ENCODE data around the gene OR52W1. TPM values are rescaled to one million over a fixed set of nuclear protein-coding genes. Genes with fewer than 3 reads are reported as not detected.

OR52W1 gene
- polyA plus RNA-seq, 1 of the 3 experiments (the other 2 are of a cell fraction): not detected

DNA sequence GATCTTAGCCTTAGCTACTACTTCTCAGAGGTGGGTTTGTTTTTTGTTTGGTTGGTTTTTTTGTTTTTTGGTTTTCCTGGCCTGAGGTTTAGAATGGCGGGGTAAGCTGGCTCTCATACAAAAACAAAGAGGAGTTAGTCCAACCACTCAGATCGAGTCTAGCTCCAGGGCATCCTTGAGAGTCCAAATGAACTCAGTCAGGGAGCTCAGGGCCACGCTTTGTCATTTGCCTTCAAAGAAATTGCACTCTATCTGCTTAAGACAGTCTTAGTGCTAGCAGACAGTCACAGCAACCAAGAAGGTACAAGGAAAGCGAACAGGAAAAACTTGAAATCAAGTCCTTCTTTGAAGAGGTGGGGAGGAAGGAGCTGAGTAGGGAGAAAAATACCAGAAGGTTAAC is 17.5 kb downstream of the OR52W1 start:
- ChIA-PET CTCF (interaction anchor here (0.7 to 1.0 kb wide), 2 partner anchors 12 to 163 kb away, joined by 3 read pairs; no protein-coding TSS in a partner anchor), POLR2A (interaction anchor here (0.6 kb wide), 1 partner anchor 198 kb away, joined by 3 read pairs; no protein-coding TSS in a partner anchor)
- Histone ChIP-seq H3K4me1 (ENCODE audit: control insufficient read depth in 1 of 2, insufficient read depth in 2 of 2, low read depth in 1 of 2, low read length in 1 of 2) (no peaks in the 10 kb centered on the region), H3K9ac (no peak overlapping the region), H3K27ac (ENCODE audit: low read depth in 2 of 2, low read length in 1 of 2) (no peak overlapping the region), H3K9me3 (no peaks in the 10 kb centered on the region), H3K4me2 (no peak overlapping the region), H3K36me3 (replicated peaks in 1 of 2; ENCODE audit: control insufficient read depth in 1 of 2, insufficient read depth in 2 of 2, low read length in 1 of 2) (peaks cover 32 to 82% of the 10 kb centered on the region in 2 experiments), H3F3A (replicated peaks; ENCODE audit: insufficient read depth) (no peaks in the 10 kb centered on the region), H3K4me3 (ENCODE audit: low read depth in 2 of 2, low read length in 1 of 2) (no peak overlapping the region), H3K79me2 (ENCODE audit: insufficient read depth) (no peaks in the 10 kb centered on the region), H3K9me2 (no peaks in the 10 kb centered on the region), H3K27me3 (ENCODE audit: insufficient read depth) (no peaks in the 10 kb centered on the region), H2AFZ (ENCODE audit: low read depth) (no peak overlapping the region), H4K20me1 (ENCODE audit: insufficient read depth) (peaks cover 4% of the 10 kb centered on the region; the same call in 1 of the 2 replicates)
- TF ChIP-seq MXI1 (IDR thresholded peaks at IDR 0.05; ENCODE audit: low read depth, low read length): no peak
- TF ChIP-seq RAD21 (IDR thresholded peaks at IDR 0.05; ENCODE audit: low read length): no peak
- TF ChIP-seq, protein P1, sequence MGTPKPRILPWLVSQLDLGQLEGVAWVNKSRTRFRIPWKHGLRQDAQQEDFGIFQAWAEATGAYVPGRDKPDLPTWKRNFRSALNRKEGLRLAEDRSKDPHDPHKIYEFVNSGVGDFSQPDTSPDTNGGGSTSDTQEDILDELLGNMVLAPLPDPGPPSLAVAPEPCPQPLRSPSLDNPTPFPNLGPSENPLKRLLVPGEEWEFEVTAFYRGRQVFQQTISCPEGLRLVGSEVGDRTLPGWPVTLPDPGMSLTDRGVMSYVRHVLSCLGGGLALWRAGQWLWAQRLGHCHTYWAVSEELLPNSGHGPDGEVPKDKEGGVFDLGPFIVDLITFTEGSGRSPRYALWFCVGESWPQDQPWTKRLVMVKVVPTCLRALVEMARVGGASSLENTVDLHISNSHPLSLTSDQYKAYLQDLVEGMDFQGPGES (IDR thresholded peaks at IDR 0.05; ENCODE audit: low read depth, low read length): no peak
- TF ChIP-seq GATA2 (CRISPR knock-in tag; IDR thresholded peaks at IDR 0.05): no peak
- TF ChIP-seq TCF12 (IDR thresholded peaks at IDR 0.05): no peak
- no peak for TF ChIP-seq JUND (IDR thresholded peaks at IDR 0.05)
- TF ChIP-seq, protein P2, sequence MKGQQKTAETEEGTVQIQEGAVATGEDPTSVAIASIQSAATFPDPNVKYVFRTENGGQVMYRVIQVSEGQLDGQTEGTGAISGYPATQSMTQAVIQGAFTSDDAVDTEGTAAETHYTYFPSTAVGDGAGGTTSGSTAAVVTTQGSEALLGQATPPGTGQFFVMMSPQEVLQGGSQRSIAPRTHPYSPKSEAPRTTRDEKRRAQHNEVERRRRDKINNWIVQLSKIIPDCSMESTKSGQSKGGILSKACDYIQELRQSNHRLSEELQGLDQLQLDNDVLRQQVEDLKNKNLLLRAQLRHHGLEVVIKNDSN (IDR thresholded peaks at IDR 0.05; ENCODE audit: borderline replicate concordance, low read depth): no peak
- TF ChIP-seq, protein P3, sequence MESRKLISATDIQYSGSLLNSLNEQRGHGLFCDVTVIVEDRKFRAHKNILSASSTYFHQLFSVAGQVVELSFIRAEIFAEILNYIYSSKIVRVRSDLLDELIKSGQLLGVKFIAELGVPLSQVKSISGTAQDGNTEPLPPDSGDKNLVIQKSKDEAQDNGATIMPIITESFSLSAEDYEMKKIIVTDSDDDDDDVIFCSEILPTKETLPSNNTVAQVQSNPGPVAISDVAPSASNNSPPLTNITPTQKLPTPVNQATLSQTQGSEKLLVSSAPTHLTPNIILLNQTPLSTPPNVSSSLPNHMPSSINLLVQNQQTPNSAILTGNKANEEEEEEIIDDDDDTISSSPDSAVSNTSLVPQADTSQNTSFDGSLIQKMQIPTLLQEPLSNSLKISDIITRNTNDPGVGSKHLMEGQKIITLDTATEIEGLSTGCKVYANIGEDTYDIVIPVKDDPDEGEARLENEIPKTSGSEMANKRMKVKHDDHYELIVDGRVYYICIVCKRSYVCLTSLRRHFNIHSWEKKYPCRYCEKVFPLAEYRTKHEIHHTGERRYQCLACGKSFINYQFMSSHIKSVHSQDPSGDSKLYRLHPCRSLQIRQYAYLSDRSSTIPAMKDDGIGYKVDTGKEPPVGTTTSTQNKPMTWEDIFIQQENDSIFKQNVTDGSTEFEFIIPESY (IDR thresholded peaks at IDR 0.05; ENCODE audit: borderline replicate concordance, low read depth): no peak
- no peak for TF ChIP-seq TAF1 (IDR thresholded peaks at IDR 0.05; ENCODE audit: borderline replicate concordance, low read depth, low read length)
- no peak for DNase-seq
- 91% methylated on average over 4 of the region's 4 CpGs for WGBS (ENCODE audit: low lambda C conversion rate)

DNA sequence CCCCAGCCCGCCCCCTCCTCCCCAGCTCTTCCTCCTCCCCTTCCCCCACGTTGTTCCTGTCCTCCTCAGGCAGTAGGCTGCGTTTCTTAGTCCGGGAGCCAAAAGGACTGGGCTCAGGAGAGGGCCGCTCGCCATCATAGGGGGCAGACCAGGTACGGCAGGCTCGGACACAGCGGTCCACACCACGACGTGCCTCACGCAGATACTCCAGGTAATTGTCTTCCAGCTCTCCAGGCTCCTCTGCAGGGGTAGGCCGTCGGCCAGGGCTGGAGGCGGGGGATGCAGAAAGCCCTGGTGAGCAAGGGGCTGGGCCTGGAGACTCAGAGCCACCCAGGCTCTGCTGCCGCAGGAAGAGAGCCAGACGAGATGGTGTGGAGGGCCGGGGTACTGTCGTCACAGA is 18.7 kb downstream of the OR52W1 start:
- H3K4me2 ChIP-seq: no peak overlapping the region
- CTCF ChIA-PET: interaction anchor here (1.3 kb wide), 1 partner anchor 145 kb away, joined by 3 read pairs; no protein-coding TSS in a partner anchor
- no peaks in the 10 kb centered on the region for H3K9me3 ChIP-seq
- H3K9me2 ChIP-seq: no peaks in the 10 kb centered on the region
- no peak overlapping the region for H3K9ac ChIP-seq
- no peak for DNase-seq
- 94% methylated on average over 19 of the region's 19 CpGs for WGBS (ENCODE audit: low lambda C conversion rate)
- H4K20me1 ChIP-seq (ENCODE audit: insufficient read depth): peaks cover 4% of the 10 kb centered on the region; the same call in 1 of the 2 replicates
- no peak overlapping the region for H2AFZ ChIP-seq (ENCODE audit: low read depth)
- H3K27ac ChIP-seq (ENCODE audit: low read depth in 2 of 2, low read length in 1 of 2): no peak overlapping the region
- no peaks in the 10 kb centered on the region for H3F3A ChIP-seq (replicated peaks; ENCODE audit: insufficient read depth)
- no peaks in the 10 kb centered on the region for H3K79me2 ChIP-seq (ENCODE audit: insufficient read depth)
- POLR2A ChIA-PET: no interaction called here
- no peak overlapping the region for H3K4me3 ChIP-seq (ENCODE audit: low read depth in 2 of 2, low read length in 1 of 2)
- H3K27me3 ChIP-seq (ENCODE audit: insufficient read depth): no peaks in the 10 kb centered on the region
- no peaks in the 10 kb centered on the region for H3K4me1 ChIP-seq (ENCODE audit: control insufficient read depth in 1 of 2, insufficient read depth in 2 of 2, low read depth in 1 of 2, low read length in 1 of 2)
- peaks cover 29 to 85% of the 10 kb centered on the region in 2 experiments for H3K36me3 ChIP-seq (replicated peaks in 1 of 2; ENCODE audit: control insufficient read depth in 1 of 2, insufficient read depth in 2 of 2, low read length in 1 of 2)
- TF ChIP-seq JUND (IDR thresholded peaks at IDR 0.05): no peak
- TF ChIP-seq SMC3 (IDR thresholded peaks at IDR 0.05; ENCODE audit: low read depth, low read length): no peak
- TF ChIP-seq, protein P4, sequence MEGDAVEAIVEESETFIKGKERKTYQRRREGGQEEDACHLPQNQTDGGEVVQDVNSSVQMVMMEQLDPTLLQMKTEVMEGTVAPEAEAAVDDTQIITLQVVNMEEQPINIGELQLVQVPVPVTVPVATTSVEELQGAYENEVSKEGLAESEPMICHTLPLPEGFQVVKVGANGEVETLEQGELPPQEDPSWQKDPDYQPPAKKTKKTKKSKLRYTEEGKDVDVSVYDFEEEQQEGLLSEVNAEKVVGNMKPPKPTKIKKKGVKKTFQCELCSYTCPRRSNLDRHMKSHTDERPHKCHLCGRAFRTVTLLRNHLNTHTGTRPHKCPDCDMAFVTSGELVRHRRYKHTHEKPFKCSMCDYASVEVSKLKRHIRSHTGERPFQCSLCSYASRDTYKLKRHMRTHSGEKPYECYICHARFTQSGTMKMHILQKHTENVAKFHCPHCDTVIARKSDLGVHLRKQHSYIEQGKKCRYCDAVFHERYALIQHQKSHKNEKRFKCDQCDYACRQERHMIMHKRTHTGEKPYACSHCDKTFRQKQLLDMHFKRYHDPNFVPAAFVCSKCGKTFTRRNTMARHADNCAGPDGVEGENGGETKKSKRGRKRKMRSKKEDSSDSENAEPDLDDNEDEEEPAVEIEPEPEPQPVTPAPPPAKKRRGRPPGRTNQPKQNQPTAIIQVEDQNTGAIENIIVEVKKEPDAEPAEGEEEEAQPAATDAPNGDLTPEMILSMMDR (IDR thresholded peaks at IDR 0.05): no peak
- no peak for TF ChIP-seq RXRA (IDR thresholded peaks at IDR 0.05; ENCODE audit: borderline replicate concordance, low read depth)
- no peak for TF ChIP-seq GATA2 (CRISPR knock-in tag; IDR thresholded peaks at IDR 0.05)
- no peak for TF ChIP-seq MEF2A (IDR thresholded peaks at IDR 0.05; ENCODE audit: borderline replicate concordance, low read depth)
- no peak for TF ChIP-seq YY1 (IDR thresholded peaks at IDR 0.05; ENCODE audit: low read depth)
- TF ChIP-seq, protein P5, sequence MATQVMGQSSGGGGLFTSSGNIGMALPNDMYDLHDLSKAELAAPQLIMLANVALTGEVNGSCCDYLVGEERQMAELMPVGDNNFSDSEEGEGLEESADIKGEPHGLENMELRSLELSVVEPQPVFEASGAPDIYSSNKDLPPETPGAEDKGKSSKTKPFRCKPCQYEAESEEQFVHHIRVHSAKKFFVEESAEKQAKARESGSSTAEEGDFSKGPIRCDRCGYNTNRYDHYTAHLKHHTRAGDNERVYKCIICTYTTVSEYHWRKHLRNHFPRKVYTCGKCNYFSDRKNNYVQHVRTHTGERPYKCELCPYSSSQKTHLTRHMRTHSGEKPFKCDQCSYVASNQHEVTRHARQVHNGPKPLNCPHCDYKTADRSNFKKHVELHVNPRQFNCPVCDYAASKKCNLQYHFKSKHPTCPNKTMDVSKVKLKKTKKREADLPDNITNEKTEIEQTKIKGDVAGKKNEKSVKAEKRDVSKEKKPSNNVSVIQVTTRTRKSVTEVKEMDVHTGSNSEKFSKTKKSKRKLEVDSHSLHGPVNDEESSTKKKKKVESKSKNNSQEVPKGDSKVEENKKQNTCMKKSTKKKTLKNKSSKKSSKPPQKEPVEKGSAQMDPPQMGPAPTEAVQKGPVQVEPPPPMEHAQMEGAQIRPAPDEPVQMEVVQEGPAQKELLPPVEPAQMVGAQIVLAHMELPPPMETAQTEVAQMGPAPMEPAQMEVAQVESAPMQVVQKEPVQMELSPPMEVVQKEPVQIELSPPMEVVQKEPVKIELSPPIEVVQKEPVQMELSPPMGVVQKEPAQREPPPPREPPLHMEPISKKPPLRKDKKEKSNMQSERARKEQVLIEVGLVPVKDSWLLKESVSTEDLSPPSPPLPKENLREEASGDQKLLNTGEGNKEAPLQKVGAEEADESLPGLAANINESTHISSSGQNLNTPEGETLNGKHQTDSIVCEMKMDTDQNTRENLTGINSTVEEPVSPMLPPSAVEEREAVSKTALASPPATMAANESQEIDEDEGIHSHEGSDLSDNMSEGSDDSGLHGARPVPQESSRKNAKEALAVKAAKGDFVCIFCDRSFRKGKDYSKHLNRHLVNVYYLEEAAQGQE (IDR thresholded peaks at IDR 0.05; ENCODE audit: low read depth, low read length): no peak
- TF ChIP-seq MXI1 (IDR thresholded peaks at IDR 0.05; ENCODE audit: low read depth, low read length): no peak
- TF ChIP-seq RFX5 (IDR thresholded peaks at IDR 0.05; ENCODE audit: low read length): no peak
- TF ChIP-seq, protein P6, sequence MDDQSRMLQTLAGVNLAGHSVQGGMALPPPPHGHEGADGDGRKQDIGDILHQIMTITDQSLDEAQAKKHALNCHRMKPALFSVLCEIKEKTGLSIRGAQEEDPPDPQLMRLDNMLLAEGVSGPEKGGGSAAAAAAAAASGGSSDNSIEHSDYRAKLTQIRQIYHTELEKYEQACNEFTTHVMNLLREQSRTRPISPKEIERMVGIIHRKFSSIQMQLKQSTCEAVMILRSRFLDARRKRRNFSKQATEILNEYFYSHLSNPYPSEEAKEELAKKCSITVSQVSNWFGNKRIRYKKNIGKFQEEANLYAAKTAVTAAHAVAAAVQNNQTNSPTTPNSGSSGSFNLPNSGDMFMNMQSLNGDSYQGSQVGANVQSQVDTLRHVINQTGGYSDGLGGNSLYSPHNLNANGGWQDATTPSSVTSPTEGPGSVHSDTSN (IDR thresholded peaks at IDR 0.05): no peak

Data from SK-N-SH (cell line).